ENCODE measurements around the gene SI. TPM values are rescaled to one million over a fixed set of nuclear protein-coding genes. Genes with fewer than 3 reads are reported as not detected.

Gene SI
- polyA plus RNA-seq = not detected in 2 replicates
- polyA minus RNA-seq = not detected in 2 replicates

GRCh38 chr3:165078293-165078692, at the start of gene SI:
SI (minus strand) TSS chr3:165078496; CDS start chr3:165076012, 2,484 bp downstream.
- Histone ChIP-seq H2AFZ (ENCODE audit: low read depth, low read length) (no peak within 1 kb of the TSS), H3K36me3 (ENCODE audit: insufficient read depth, low read length) (no peaks in the 10 kb centered on the region), H3F3A (ENCODE audit: insufficient read depth, low read length, poor library complexity, severe bottlenecking) (no peaks in the 10 kb centered on the region), H4K20me1 (ENCODE audit: insufficient read depth) (no peaks in the 10 kb centered on the region), H3K9me2 (ENCODE audit: insufficient read depth, low read length) (no peaks in the 10 kb centered on the region), H3K9ac (ENCODE audit: low read length) (no peak within 1 kb of the TSS), H3K79me2 (replicated peaks; ENCODE audit: insufficient read depth, low read length) (no peaks in the 10 kb centered on the region), H3K4me2 (ENCODE audit: low read length) (no peak within 1 kb of the TSS), H3K9me3 (ENCODE audit: low read length) (no peaks in the 10 kb centered on the region), H3K27me3 (ENCODE audit: insufficient read depth, low read depth, low read length) (no peaks in the 10 kb centered on the region), H3K27ac (ENCODE audit: low read length) (no peak within 1 kb of the TSS), H3K4me3 (ENCODE audit: low read length) (no peak within 1 kb of the TSS)
- no peak for TF ChIP-seq RAD21 (conservative IDR thresholded peaks at IDR 0.05)
- TF ChIP-seq TAF1 (IDR thresholded peaks at IDR 0.05; ENCODE audit: low read depth) = no peak
- no peak for TF ChIP-seq EP300 (conservative IDR thresholded peaks at IDR 0.05; ENCODE audit: poor library complexity, severe bottlenecking)
- TF ChIP-seq EZH2 (IDR thresholded peaks at IDR 0.05; ENCODE audit: borderline replicate concordance, insufficient read depth, low read length, poor library complexity, severe bottlenecking) = no peak
- no peak for TF ChIP-seq REST (IDR thresholded peaks at IDR 0.05; ENCODE audit: borderline replicate concordance)
- no peak for TF ChIP-seq POLR2AphosphoS5 (IDR thresholded peaks at IDR 0.05)
- TF ChIP-seq SMC3 (conservative IDR thresholded peaks at IDR 0.05; ENCODE audit: poor library complexity) = no peak
- TF ChIP-seq MXI1 (conservative IDR thresholded peaks at IDR 0.05; ENCODE audit: poor library complexity, severe bottlenecking) = no peak
- no peak for TF ChIP-seq CTCF (IDR thresholded peaks at IDR 0.05; ENCODE audit: poor library complexity, severe bottlenecking)

- Histone ChIP-seq H3K4me3 (ENCODE audit: low read length) (no peak overlapping the region), H3K9me3 (ENCODE audit: low read length) (no peaks in the 10 kb centered on the region), H3K36me3 (ENCODE audit: insufficient read depth, low read length) (no peaks in the 10 kb centered on the region), H3K9ac (ENCODE audit: low read length) (no peak overlapping the region), H4K20me1 (ENCODE audit: insufficient read depth) (no peaks in the 10 kb centered on the region), H3K27me3 (ENCODE audit: insufficient read depth, low read depth, low read length) (no peaks in the 10 kb centered on the region), H3K79me2 (replicated peaks; ENCODE audit: insufficient read depth, low read length) (no peaks in the 10 kb centered on the region), H2AFZ (ENCODE audit: low read depth, low read length) (no peak overlapping the region), H3K9me2 (ENCODE audit: insufficient read depth, low read length) (no peaks in the 10 kb centered on the region), H3K27ac (ENCODE audit: low read length) (no peak overlapping the region), H3K4me2 (ENCODE audit: low read length) (no peak overlapping the region), H3F3A (ENCODE audit: insufficient read depth, low read length, poor library complexity, severe bottlenecking) (no peaks in the 10 kb centered on the region)
- TF ChIP-seq MXI1 (conservative IDR thresholded peaks at IDR 0.05; ENCODE audit: poor library complexity, severe bottlenecking) (no peak), REST (IDR thresholded peaks at IDR 0.05; ENCODE audit: borderline replicate concordance) (no peak), SMC3 (conservative IDR thresholded peaks at IDR 0.05; ENCODE audit: poor library complexity) (no peak), TAF1 (IDR thresholded peaks at IDR 0.05; ENCODE audit: low read depth) (no peak), CTCF (IDR thresholded peaks at IDR 0.05; ENCODE audit: poor library complexity, severe bottlenecking) (no peak), POLR2AphosphoS5 (IDR thresholded peaks at IDR 0.05) (no peak)
Observed at GRCh38 chr3:165125836-165126235, 47.5 kb upstream of the SI start.

Measured in neural cell (in vitro differentiated cells).